ENCODE results near the gene RAB40B. TPM values are rescaled to one million over a fixed set of nuclear protein-coding genes. Genes with fewer than 3 reads are reported as not detected.

The RAB40B gene
- total RNA-seq, 1 donor from 2014 or later = 4.9 TPM

DNA sequence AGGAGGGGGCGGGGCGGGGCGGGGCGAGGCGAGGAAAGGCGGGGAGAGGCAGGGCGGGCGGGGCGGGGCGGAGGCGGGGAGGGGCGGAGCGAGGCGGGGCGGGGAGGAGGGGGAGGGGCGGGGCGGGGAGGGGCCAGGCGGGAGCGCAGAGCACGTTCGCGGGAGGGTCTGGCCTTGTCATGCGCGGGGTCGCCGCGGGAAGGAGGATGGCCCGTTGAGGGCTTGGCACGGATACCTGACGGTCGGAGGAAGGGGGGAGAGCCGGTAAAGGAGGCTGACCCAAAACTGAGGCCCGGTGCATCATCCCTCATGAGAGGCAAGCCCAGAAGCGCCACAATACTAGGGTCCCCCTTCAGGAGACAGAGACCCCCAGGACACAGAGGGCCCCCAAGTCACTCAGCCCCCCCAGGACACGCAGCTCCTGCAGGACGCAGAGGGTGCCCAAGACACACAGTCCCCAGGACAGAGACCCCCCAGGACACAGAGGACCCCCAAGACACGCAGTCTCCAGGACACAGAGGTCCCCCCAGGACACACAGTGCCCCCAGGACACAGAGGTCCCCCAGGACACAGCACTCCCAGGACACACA is 49.7 kb downstream of the RAB40B start:
- peak overlapping the region; percentile 75 for H3K4me3 Mint-ChIP-seq
- H3K27ac Mint-ChIP-seq = peak overlapping the region; percentile 67
- H3K9me3 Mint-ChIP-seq = no peaks in the 10 kb centered on the region

DNA sequence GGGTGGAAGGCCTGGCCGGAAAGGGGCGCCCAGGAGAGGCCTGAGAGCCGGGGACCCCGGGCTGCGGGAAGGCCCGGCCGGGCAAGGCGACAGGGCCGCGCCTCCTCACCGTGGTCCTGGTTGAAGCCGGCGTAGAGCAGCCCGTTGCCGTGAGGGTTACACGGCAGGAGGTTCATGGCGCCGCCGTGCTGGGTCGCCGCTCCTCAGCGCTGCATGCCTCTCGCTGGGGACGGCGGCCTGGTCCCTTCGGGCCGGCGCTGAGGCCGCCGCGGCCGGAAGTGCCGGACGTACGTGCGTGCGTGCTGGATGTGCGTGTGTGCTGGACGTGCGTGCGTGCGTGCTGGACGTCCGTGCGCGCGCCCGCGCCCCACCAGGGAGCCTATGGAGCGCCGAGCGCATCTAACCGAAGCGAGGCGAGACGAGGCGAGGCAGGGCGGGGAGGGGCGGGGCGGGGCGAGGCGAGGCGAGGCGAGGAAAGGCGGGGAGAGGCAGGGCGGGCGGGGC is 50.3 kb downstream of the RAB40B start, which contains the start of gene WDR45B:
Gene WDR45B (minus strand): TSS at position 280 of the 504 bp plus-strand sequence. CDS start 104 bp downstream, at position 176.
- H3K27ac Mint-ChIP-seq = peak within 1 kb of the TSS; percentile 85
- H3K9me3 Mint-ChIP-seq = no peaks in the 10 kb centered on the region
- H3K4me1 Mint-ChIP-seq = peaks cover 20% of the 10 kb centered on the region
- H3K36me3 Mint-ChIP-seq (ENCODE audit: low read depth) = peaks cover 11% of the 10 kb centered on the region
- intact Hi-C loops (cut with micrococcal nuclease) = loop anchor here (1.0 to 5.0 kb wide), 3 partner anchors 51 to 196 kb away; partner anchors contain the start of genes CYBC1, RAB40B and TBCD
- H3K27me3 Mint-ChIP-seq = no peaks in the 10 kb centered on the region
- peak; percentile 97 for DNase-seq
- H3K4me3 Mint-ChIP-seq = peak within 1 kb of the TSS; percentile 88

More for the DNA sequence above, 49.7 kb downstream of the RAB40B start:
- H3K27me3 Mint-ChIP-seq = no peaks in the 10 kb centered on the region
- peaks cover 10% of the 10 kb centered on the region for H3K36me3 Mint-ChIP-seq (ENCODE audit: low read depth)
- peak; percentile 87 for DNase-seq
- H3K4me1 Mint-ChIP-seq = peaks cover 19% of the 10 kb centered on the region
- intact Hi-C loops (cut with micrococcal nuclease) = loop anchor here (1.0 to 5.0 kb wide), 3 partner anchors 50 to 197 kb away; partner anchors contain the start of genes CYBC1, RAB40B and TBCD

DNA sequence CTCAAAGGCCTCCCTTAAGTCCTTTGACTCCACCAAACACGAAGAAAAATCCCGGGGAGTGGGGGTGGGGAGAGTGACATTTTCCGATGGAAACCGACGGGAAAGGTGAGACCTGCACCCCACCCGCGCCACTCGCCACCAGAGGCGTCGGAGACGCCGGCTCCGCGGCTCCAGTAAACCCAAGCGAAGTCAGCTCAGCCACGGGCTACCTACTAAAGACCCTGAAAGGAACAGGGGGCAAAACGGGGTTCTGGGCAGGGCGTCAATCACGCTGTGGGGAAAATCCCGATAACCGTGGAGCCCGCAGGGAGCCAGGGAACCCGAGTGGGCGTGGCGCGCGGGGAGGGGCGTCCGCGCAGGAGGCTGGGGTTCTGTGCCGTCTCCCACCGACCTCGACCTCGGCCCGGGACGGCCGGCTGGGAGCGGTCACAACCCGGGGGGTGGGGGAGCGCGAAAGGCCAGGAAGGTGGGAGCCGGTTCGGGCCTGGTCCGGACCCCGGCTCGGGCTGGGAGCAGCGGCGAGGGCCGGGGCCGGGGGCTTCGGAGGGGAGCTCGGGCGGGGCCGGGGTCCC is 50.8 kb downstream of the RAB40B start:
- no peaks in the 10 kb centered on the region for H3K27me3 Mint-ChIP-seq
- DNase-seq = peak; percentile 87
- H3K27ac Mint-ChIP-seq = peak overlapping the region; percentile 84
- H3K36me3 Mint-ChIP-seq (ENCODE audit: low read depth) = peaks cover 15% of the 10 kb centered on the region
- intact Hi-C loops (cut with micrococcal nuclease) = loop anchor here (1.0 to 5.0 kb wide), 3 partner anchors 51 to 195 kb away; partner anchors contain the start of genes CYBC1, RAB40B and TBCD
- H3K9me3 Mint-ChIP-seq = no peaks in the 10 kb centered on the region
- H3K4me3 Mint-ChIP-seq = peak overlapping the region; percentile 88
- peaks cover 20% of the 10 kb centered on the region for H3K4me1 Mint-ChIP-seq

DNA sequence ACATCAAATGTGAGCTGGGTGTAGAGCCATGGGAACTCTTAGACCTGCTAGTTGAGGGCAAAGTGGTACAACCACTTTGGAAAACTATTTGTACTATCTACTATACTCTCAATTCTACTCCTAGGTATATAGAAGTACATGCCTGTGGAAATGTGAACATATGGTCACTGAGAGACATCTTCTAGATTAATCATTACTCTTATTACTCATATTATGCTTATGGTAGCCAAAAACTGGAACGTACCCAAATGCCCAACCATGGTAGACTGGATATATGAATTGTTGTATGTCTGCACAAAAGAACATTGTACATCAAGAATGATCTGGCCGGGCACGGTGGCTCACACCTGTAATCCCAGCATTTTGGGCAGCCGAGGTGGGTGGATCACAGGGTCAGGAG is 53.0 kb downstream of the RAB40B start:
- Mint-ChIP-seq H3K4me1 (peaks cover 20% of the 10 kb centered on the region), H3K27ac (no peak overlapping the region), H3K27me3 (no peaks in the 10 kb centered on the region), H3K9me3 (no peaks in the 10 kb centered on the region), H3K36me3 (ENCODE audit: low read depth) (peaks cover 28% of the 10 kb centered on the region), H3K4me3 (peak overlapping the region; percentile 88)
- intact Hi-C loops (cut with micrococcal nuclease) = loop anchor here (5.0 kb wide), 1 partner anchor 193 kb away; the partner anchor contains the start of gene CYBC1
- DNase-seq = no peak

DNA sequence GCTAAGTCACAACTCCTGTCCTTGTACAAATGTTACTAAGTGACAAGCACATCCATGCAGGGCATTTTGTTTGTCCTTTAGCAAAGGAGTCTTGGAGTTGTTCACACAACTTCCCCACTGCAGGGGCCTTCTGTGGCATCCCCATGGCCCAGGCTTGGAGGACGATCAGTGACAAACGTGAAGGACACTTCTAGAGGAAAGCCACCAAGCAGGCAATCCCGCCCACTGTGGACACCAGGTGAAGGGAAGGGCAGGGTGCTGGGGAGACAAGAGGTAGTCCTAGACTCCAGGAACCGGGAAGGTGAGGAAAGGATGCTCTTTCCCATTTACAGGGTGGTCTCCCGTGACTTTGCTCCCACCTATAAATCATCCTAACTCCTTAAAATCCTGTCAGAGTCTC is 54.4 kb downstream of the RAB40B start:
- DNase-seq = no peak
- peaks cover 41% of the 10 kb centered on the region for H3K36me3 Mint-ChIP-seq (ENCODE audit: low read depth)
- H3K27me3 Mint-ChIP-seq = no peaks in the 10 kb centered on the region
- peaks cover 18% of the 10 kb centered on the region for H3K4me1 Mint-ChIP-seq
- no peak overlapping the region for H3K27ac Mint-ChIP-seq
- intact Hi-C loops (cut with micrococcal nuclease) = no loop called here
- H3K4me3 Mint-ChIP-seq = no peak overlapping the region
- no peaks in the 10 kb centered on the region for H3K9me3 Mint-ChIP-seq

DNA sequence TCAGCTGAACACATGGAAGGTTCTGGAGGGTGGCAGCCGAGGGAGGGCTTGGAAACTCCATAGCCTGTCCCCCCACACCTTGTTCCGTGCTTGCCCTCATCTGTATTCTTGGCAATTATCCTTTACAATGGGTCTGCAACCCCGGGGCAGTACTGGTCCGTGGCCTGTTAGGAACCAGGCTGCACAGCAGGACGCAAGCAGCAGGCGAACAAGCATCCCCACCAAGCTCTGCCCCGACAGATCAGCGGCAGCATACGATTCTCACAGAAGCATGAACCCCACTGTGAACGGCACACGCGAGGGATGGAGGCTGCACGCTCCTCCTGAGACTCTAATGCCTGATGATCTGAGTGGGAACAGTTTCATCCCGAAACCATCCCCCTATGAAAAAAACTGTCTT is 56.5 kb downstream of the RAB40B start:
- Mint-ChIP-seq H3K27ac (peak overlapping the region; percentile 15), H3K9me3 (no peaks in the 10 kb centered on the region), H3K4me1 (peaks cover 23% of the 10 kb centered on the region), H3K27me3 (no peaks in the 10 kb centered on the region), H3K36me3 (ENCODE audit: low read depth) (peaks cover 52% of the 10 kb centered on the region), H3K4me3 (no peak overlapping the region)
- no peak for DNase-seq
- intact Hi-C loops (cut with micrococcal nuclease) = no loop called here

DNA sequence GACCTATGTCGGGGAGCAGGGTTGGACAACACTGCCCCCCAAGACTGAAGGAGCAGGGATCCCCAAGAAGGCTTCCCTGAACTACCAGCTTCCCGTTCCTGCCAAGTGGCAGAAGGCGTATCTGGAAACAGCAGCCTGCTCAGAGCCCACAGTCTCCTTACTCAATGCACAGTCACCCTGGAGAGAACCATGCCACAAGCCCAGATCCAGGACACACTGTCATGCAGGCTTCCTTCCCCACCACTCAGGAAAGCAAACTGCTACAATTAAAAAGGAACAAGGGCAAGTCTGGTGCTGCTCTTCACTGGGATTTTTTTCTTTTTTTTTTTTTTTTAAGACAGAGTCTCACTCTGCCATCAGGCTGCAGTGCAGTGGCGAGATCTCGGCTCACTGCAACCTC is 58.5 kb downstream of the RAB40B start:
- no peaks in the 10 kb centered on the region for H3K9me3 Mint-ChIP-seq
- no peaks in the 10 kb centered on the region for H3K27me3 Mint-ChIP-seq
- H3K27ac Mint-ChIP-seq = no peak overlapping the region
- H3K4me3 Mint-ChIP-seq = no peak overlapping the region
- no peak for DNase-seq
- peaks cover 54% of the 10 kb centered on the region for H3K36me3 Mint-ChIP-seq (ENCODE audit: low read depth)
- peaks cover 13% of the 10 kb centered on the region for H3K4me1 Mint-ChIP-seq
- intact Hi-C loops (cut with micrococcal nuclease) = no loop called here

DNA sequence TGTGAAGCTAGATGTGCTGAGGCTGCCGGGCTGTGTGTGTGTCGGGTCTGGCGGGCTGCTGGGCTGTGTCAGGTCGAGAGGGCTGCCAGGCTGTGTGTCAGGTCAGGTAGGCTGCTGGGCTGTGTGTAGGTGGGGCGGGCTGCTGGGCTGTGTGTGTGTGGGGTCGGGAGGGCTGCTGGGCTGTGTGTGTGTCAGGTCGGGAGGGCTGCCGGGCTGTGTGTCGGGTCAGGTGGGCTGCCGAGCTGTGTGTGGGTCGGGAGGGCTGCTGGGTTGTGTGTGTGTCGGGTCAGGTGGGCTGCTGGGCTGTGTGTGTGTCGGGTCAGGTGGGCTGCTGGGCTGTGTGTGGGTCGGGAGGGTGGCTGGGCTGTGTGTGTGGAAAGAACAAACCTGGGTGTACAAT is 58.9 kb downstream of the RAB40B start:
- intact Hi-C loops (cut with micrococcal nuclease) = no loop called here
- no peak for DNase-seq
- no peaks in the 10 kb centered on the region for H3K27me3 Mint-ChIP-seq
- H3K4me1 Mint-ChIP-seq = peaks cover 14% of the 10 kb centered on the region
- H3K9me3 Mint-ChIP-seq = no peaks in the 10 kb centered on the region
- peaks cover 54% of the 10 kb centered on the region for H3K36me3 Mint-ChIP-seq (ENCODE audit: low read depth)
- no peak overlapping the region for H3K4me3 Mint-ChIP-seq
- H3K27ac Mint-ChIP-seq = no peak overlapping the region

DNA sequence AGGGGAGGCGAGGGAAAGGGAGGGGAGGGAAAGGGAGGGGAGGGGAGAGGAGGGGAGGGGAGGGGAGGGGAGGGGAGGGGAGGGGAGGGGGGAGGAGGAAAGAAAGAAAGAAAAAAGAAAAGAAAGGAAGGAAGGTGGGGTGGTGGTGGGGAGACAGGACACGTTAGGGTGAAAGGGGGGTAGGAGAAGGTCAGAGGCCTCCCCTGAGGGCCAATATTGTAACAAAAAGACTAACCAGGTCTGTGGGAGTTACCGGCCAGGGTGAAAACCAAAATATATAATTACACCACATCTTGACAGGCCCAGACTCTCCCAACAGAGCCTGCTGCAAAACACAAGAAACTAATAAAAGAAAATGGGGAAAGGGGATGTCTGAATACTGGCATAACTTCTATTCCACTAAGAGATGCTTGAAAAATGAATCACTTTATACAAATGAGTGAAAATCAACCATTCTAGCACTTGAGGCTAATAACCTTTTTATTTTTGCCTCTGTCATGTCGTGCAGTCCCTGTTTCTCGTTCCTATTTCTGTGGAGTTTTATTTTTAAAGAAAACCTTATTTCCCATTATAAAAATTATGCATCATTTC is 60.2 kb downstream of the RAB40B start:
- H3K36me3 Mint-ChIP-seq (ENCODE audit: low read depth) = peaks cover 54% of the 10 kb centered on the region
- H3K27me3 Mint-ChIP-seq = no peaks in the 10 kb centered on the region
- DNase-seq = no peak
- no peaks in the 10 kb centered on the region for H3K9me3 Mint-ChIP-seq
- intact Hi-C loops (cut with micrococcal nuclease) = no loop called here
- H3K27ac Mint-ChIP-seq = no peak overlapping the region
- H3K4me3 Mint-ChIP-seq = no peak overlapping the region
- H3K4me1 Mint-ChIP-seq = peaks cover 17% of the 10 kb centered on the region

DNA sequence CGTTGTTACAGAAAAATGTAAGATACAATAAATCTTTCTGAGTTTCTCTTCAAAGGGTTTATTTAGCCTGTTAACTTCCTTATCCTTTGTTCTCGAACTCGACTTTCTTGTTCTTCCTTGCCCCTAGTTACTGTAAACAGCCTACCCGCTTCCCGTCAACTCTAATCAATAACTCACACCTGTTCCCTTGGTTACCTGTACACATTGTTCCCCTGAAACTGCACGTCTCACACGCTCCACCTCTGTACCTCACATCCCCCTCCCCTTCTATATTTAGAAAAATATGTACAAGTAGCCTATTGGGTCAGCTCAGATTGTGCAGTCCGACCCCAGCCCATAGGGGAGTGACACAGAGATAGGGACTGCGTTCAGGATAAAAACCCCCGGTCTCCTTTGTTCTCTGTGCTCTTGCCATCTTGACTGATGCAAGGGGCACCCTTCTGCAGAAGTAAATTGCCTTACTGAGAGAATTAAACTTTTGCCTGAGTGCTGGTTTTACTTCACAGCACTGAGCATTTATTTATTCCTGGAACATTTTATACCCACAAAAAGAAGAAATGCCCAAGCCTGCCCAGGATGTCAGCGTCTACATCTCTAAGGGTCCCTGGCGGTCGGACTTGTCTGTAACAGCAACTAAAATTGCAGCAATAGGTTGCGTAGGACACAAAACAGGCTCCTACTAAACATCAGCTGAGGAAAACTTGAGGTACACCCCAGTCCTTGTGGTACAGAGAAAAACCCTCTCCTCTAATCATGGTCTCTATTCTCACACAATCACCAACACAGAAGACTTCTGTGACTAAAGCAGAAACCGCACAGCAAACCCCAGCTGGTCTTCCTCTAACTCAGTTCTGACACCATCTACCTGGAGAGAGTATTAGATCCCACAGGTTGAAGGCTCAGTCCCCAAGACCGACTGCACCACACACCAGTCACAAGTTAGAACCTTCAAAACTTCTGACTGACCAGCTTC is 61.6 kb downstream of the RAB40B start:
- no peak overlapping the region for H3K4me3 Mint-ChIP-seq
- peak overlapping the region; percentile 22 for H3K27ac Mint-ChIP-seq
- DNase-seq = no peak
- no peaks in the 10 kb centered on the region for H3K9me3 Mint-ChIP-seq
- H3K4me1 Mint-ChIP-seq = peaks cover 17% of the 10 kb centered on the region
- intact Hi-C loops (cut with micrococcal nuclease) = no loop called here
- peaks cover 47% of the 10 kb centered on the region for H3K36me3 Mint-ChIP-seq (ENCODE audit: low read depth)
- H3K27me3 Mint-ChIP-seq = no peaks in the 10 kb centered on the region

DNA sequence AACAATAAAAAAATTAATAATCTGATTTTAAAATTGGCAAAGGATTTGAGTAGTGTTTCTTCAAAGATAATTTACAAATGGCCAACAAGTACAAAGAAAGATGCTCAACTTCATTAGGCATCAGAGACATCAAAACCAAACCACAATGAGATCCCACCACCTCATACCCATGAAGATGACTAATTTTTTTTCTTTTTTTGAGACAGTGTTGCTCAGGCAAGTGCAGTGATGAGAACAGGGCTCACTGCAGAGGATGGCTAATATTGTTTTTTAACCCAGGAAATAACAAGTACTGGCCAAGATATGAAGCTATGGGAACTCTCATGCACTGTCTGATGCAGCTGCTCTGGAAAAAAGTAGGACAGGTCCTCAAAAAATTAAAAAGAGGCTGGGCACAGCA is 65.2 kb downstream of the RAB40B start:
- Mint-ChIP-seq H3K27me3 (no peaks in the 10 kb centered on the region), H3K9me3 (no peaks in the 10 kb centered on the region), H3K4me1 (peaks cover 18% of the 10 kb centered on the region), H3K27ac (no peak overlapping the region), H3K4me3 (no peak overlapping the region), H3K36me3 (ENCODE audit: low read depth) (peaks cover 43% of the 10 kb centered on the region)
- no peak for DNase-seq
- intact Hi-C loops (cut with micrococcal nuclease) = no loop called here

DNA sequence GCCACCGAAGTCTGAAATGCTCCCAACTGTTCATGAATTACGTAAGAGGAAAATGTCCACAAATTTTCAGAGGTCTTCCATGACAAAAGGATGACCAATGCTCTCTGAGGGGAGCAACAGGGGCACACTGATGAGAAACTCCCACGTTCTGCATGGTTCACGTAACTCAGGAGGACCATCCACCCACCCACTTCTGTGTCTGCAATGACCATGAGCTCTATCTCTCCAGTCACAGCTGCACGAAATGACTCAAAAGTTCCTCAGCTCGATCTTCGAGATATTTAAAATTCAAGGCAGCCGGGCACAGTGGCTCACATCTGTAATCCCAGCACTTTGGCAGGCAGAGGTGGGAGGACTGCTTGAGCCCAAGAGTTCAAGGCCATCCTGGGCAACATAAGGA is 66.0 kb downstream of the RAB40B start:
- Mint-ChIP-seq H3K27ac (no peak overlapping the region), H3K27me3 (no peaks in the 10 kb centered on the region), H3K4me1 (peaks cover 19% of the 10 kb centered on the region), H3K36me3 (ENCODE audit: low read depth) (peaks cover 44% of the 10 kb centered on the region), H3K9me3 (no peaks in the 10 kb centered on the region), H3K4me3 (no peak overlapping the region)
- intact Hi-C loops (cut with micrococcal nuclease) = no loop called here
- no peak for DNase-seq

DNA sequence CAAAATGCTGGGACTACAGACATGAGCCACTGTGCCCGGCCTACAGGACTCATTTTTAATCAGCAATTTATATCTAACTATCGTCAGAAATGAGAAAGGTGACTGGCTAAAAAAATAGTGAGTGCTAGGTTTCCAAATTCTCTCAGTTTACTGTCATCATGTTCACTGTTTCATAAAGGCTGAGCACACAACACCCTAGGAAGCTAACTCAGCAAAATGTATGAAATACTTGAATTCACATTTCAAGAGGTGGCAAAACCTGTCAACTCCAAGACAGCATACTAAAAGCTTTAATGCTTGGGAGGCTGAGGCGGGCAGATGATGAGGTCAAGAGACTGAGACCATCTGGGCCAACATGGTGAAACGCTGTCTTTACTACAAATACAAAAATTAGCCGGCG is 67.0 kb downstream of the RAB40B start:
- Mint-ChIP-seq H3K27ac (no peak overlapping the region), H3K27me3 (no peaks in the 10 kb centered on the region), H3K4me3 (no peak overlapping the region), H3K4me1 (peaks cover 12% of the 10 kb centered on the region), H3K9me3 (no peaks in the 10 kb centered on the region), H3K36me3 (ENCODE audit: low read depth) (peaks cover 42% of the 10 kb centered on the region)
- intact Hi-C loops (cut with micrococcal nuclease) = no loop called here
- DNase-seq = no peak
